Measurements from ENCODE around the gene CD2.

- TF ChIP-seq CTCF (IDR thresholded peaks at IDR 0.05; ENCODE audit: extremely low read depth in 1 of 2, insufficient read depth in 1 of 2, low read depth in 1 of 2, low read length in 2 of 2) = no peak
- no peak for TF ChIP-seq EZH2 (IDR thresholded peaks at IDR 0.05; ENCODE audit: borderline replicate concordance, low read depth, low read length, severe bottlenecking)
- no peak for TF ChIP-seq POLR2A (IDR thresholded peaks at IDR 0.05; ENCODE audit: low read depth, low read length)
- TF ChIP-seq MAX (IDR thresholded peaks at IDR 0.05; ENCODE audit: insufficient read depth, insufficient read length) = no peak
- no peak for TF ChIP-seq JUN (IDR thresholded peaks at IDR 0.05; ENCODE audit: borderline replicate concordance, insufficient read depth, insufficient read length, low read depth)
- TF ChIP-seq POLR2AphosphoS5 (IDR thresholded peaks at IDR 0.05; ENCODE audit: insufficient read depth, low read depth, low read length) = no peak
- TF ChIP-seq FOS (IDR thresholded peaks at IDR 0.05; ENCODE audit: borderline replicate concordance, insufficient read depth, low read length) = no peak
- no peak for TF ChIP-seq MYC (IDR thresholded peaks at IDR 0.05; ENCODE audit: low read depth, low read length)
These were observed 40.1 kb downstream of the CD2 start for GRCh38 chr1:116794371-116794770.
